Renal cortical epithelial cell (primary cell): ENCODE data around the gene MKRN2. TPM values are rescaled to one million over a fixed set of nuclear protein-coding genes. Genes with fewer than 3 reads are reported as not detected.

ENCODE experiments used
- DNase-seq: peaks from one replicate; pipeline ENCODE4 v3.0.0-alpha.2; 2011; ENCODE audit warnings: low read depth
- total RNA-seq: library from RNA; depleted of rRNA; stranded (reverse); fragments of >200 nt; gene quantifications from 2 replicates; pipeline ENCODE4 v1.2.3, GENCODE V29; 2014

The MKRN2 gene
- total RNA-seq, 1 donor from 2014 or later = 37.7 TPM

DNA sequence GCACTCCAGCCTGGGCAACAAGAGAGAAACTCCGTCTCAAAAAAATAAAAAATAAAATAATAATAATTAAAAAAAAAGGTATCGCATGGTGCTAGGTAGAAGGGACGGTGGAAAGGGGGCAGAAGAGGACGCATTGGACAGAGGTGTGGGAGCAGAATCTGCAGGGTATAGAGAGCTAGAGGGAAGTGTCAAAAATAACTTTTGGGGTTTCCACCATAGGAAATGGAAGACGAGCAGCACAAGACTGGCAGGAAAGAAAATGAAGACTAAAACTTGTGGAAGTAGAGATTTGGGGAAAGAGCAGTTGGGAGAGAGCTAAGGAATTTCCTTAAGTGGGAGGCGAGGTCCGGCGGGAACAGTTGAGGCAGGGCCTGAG lies 585 bp upstream of the MKRN2 start:
- DNase-seq = no peak

DNA sequence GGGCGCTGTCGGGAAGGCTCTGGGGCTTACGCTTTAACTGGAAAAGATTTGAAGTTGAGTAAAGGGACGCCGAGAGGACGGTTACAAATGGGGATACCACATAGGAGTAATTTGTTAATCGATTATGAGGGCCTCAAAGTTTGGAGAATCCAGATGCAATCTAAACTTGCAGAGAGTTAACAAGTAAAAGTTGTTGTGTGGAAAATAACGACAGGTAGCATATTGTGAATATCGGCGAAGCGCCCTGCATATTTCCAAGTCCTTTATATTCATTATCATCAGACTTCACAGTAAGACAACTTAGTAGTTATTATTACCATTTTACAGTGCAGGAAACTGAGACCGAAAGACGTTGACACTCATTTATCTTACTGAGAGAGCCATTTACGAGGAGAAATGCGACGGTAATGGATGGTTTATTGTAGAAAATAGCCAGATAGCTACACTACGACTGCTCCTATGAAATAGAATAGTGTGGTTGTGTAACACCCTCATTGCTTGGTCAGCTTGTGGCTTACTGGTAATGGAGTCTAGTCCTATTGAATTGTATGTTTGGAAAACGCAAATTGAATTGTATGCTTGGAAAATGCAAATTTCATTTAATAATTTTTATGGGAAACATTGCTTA lies 700 bp downstream of the MKRN2 start:
- peak; percentile 64 for DNase-seq

DNA sequence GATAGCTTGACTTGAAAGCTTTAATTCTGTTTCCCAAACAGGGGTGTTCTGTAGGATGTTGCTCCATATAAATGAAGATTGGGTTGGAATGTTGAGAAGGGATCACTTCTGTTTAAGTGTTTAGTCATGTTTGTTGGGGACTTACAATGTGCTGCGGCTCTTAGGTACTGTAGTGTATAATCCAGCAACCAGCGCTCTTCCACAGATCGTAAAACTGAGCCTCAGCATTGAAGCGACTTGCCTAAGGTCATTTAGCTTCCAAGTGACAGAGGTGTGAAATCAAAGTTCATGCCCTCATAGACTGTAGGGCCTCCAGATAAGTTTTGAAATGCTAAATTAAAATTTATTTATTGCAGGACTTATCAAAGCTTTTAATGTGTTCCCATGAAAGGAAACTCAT lies 1.8 kb downstream of the MKRN2 start:
- no peak for DNase-seq

DNA sequence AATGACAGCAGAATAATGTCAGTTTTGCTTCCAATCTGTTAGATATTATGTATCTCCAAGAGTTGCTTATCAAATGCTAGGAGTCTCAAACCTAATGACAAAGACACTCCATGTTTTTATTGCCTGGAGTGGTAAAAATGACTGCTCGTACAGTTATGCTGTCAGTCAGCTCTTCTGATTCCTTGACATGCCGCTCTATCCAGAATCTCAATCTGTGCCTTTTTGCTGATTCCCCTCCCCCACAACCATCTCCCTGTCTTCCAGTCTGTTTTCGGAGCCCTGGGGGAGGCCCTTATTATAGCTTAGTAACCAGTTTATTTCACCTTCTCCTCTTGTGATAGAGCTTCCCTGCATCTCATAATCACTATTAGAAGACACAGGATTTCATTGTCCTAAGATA lies 2.6 kb downstream of the MKRN2 start:
- no peak for DNase-seq

DNA sequence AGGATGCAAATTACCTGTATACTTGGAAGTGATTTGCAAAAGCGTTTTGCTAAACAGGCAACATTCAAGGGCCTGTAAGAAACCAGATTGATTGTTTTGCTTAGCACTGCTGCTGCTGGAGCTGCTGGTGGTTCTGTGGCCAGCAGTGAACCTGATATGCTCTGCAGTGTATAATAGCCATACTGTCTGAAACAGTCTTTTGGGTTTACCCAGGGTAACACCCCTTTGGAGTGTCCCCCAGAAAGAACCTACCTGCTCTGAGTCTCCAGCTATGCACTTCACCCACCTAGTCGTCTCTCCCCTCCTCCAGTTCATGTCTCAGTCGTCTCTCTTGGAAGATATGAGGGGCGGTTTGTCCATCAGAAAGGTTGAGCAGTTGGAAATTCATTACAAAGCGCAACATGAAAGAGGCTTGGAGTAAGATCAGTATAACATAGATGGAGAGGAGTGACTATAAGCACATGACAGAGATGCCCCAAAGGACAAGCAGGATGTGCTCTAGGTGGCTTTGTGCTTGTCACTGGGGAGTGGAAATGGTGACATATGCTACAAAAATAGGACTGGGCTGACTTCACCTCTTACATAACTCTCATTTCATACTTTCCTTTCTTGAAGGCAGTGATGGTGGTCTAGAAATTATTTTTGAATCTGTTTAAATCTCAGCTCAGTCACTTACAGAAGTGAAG lies 3.8 kb downstream of the MKRN2 start:
- DNase-seq = no peak

DNA sequence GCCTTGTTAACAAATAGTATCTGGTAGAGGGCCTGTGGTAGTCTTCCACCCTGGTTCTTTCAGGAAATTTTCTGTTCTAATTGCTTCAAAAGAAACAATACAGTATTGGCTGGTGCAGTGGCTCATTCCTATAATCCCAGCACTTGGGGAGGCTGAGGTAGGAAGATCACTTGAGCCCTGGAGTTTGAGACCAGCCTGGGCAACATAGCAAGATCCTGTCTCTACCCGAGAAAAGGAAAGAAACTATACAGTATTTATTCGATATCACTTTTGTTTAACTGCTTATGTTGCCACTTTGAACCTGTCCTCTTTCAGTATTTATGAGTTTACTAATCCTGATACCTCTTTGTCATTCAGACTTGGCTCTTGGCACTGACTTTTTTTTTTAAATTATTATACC lies 4.5 kb downstream of the MKRN2 start:
- DNase-seq = no peak

DNA sequence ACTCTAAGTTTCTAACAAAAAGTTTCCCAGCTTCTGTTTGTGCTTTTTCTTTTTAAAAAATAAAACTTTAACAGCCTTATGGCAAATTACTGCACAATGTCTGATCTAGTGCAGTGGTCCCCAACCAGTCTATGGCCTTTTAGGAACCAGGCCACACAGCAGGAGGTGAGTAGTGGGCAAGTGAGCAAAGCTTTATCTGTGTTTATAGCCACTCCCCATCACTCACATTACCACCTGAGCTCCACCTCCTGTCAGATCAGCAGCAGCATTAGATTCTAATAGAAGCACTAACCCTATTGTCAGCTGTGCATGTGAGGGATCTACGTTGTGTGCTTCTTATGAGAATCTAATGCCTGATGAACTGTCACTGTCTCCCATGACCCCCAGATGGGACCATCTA lies 5.6 kb downstream of the MKRN2 start:
- no peak for DNase-seq

DNA sequence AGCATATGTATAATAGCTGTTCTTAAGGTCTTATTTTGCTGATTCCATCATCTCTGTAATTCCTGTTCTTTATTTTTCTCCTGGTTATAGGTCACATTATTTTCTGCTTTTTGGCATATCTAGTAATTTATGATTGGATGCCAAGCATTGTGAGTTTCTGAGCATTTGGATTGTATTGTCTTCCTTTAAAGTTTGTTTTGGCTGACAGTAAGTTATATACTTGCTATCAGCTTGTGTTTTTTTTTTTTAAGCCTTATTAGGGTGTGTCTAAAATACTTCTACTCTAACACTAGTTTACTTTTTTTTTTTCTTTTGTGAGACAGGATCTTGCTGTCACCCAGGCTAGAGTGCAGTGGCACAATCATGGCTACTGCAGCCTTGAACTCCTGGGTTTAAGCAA lies 10.1 kb downstream of the MKRN2 start:
- DNase-seq = no peak

DNA sequence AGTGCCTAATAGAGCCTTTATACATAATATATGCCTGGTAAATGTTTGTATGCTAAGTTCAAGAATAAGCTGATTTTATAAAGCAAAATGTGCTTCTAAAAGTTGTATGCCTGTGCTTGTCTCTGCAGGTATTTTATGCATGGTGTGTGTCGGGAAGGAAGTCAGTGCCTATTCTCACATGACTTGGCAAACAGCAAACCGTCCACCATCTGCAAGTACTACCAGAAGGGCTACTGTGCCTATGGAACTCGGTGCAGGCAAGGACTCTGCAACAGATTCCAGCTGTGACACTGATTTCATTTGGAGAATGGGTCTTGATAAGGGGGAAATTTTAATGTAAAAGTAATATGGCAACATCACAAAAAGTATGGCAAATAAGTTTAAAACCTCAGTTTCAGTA lies 11.9 kb downstream of the MKRN2 start:
- no peak for DNase-seq

DNA sequence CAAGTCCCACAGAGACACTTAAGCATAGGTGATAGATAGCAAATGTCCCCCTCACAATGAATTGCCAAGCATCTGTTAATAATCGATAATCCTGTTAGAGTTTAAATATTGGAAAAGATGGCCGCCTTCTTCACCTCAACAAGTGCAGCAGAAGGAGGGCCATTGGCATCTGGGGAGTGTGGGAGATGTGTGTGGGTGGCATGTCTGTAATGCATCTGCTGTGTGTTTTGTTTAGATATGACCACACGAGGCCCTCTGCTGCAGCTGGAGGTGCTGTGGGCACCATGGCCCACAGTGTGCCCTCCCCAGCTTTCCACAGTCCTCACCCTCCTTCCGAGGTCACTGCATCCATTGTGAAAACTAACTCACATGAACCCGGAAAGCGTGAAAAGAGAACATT lies 12.9 kb downstream of the MKRN2 start:
- no peak for DNase-seq

DNA sequence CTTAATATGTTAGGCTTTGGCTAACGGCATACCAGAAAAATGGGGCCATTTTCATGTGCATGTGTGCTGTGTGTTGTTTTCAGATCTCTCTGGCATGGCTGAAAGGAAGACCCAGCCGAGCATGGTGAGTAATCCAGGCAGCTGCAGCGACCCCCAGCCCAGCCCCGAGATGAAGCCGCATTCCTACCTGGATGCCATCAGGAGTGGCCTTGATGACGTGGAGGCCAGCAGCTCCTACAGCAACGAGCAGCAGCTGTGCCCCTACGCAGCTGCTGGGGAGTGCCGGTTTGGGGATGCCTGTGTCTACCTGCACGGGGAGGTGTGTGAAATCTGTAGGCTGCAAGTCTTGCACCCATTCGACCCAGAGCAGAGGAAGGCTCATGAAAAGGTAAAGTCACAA lies 15.1 kb downstream of the MKRN2 start:
- DNase-seq = no peak

DNA sequence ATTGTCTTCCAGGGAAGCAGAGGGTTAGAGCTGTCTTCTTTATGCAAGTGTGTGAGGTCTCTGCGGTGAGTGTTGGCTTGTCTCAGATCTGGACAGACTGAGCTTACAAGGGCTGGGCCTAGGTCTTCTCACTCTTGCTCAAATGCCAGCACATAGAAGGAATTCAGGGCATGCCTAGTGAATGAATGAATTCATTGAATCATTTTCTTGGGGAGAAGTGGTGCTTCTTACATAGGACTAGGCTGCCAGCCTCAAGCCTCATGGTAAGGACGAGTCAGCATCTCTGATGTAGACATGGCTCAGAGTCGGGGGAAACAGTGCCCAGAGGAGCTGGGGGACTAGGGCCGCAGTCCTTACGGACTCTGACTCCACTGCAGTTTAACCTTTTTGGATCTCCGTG lies 17.2 kb downstream of the MKRN2 start:
- no peak for DNase-seq

DNA sequence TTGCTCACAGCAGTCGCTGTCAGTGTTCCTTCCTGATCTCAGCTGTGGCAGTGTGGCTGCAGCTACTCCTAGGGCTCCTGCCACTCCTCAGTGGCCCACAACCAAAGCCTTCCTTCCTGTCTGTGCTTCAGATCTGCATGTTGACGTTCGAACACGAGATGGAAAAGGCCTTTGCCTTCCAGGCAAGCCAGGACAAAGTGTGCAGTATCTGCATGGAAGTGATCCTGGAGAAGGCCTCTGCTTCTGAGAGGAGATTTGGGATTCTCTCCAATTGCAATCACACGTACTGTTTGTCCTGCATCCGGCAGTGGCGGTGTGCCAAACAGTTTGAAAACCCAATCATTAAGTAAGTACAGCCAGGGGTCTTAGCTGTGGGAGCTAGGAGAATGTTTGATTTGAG lies 17.8 kb downstream of the MKRN2 start:
- DNase-seq = no peak

DNA sequence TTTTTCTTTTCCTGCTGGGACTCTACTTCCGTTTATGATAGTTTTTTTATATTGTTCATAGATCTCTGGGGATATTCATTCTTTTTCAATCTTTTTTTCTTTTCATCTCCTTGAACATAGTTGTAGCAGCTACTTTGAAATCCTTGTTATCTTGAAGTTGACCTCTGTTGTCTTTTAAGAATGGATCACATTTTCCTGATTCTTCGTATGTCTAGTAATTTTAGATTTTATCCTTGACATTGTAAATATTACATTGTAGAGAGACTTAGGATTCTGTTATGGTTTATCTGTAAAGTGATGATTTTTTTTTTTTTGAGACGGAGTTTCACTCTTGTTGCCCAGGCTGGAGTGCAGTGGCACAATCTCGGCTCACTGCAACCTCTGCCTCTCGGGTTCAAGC lies 20.5 kb downstream of the MKRN2 start:
- DNase-seq = no peak

DNA sequence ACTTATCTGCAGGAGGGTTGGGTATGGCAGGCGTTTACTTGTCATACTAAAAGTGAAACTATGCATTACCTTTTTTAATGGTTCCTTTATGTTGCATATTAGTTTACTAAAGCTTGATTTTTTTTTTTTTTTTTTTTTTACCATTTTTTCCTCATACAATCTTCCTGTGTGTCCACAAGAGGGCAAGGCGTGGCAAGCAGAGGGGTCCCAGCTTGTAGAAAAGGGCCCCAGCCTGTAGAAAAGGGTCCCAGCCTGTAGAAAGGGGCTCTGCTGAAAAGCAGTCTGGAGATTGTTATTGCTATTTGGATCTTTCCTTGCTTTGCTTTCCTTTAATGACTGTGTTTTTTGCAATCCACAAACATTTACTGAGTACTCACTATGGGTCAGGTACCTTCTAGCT lies 21.9 kb downstream of the MKRN2 start:
- no peak for DNase-seq

DNA sequence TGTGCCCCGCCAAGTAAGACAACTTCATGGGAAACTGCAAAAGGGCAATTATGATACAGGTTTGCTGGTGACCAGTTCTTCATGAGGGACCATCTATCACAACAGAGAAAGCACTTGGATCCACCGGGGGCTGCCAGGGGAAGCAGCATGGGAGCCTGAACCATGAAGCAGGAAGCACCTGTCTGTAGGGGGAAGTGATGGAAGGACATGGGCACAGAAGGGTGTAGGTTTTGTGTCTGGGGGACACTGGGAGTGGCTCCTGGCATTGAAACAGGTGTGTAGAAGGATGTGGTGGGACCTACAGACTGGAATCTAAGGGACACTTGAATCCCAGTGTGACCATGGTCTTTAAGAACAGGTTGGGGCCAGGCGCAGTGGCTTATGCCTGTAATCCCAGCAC lies 22.6 kb downstream of the MKRN2 start:
- no peak for DNase-seq

DNA sequence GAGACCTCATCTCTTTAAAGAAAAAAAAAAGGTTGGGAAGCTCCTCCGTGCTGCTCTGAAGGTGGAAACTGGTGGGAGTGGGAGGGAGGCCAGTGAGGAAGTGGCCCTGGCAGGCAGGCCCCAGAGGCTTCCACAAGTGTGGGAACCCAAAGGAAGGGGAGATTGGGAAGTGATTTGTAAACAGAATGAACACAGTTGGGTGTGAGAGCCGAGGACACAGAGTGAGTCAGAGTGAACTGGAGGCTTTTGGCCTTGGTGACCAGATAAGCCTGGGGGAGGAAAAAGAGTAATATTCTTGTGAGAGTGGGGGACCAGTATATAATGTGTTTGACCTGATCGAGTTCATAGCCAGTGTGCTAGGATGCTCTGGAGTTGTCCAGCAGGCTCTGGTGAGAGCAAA lies 23.0 kb downstream of the MKRN2 start:
- no peak for DNase-seq

DNA sequence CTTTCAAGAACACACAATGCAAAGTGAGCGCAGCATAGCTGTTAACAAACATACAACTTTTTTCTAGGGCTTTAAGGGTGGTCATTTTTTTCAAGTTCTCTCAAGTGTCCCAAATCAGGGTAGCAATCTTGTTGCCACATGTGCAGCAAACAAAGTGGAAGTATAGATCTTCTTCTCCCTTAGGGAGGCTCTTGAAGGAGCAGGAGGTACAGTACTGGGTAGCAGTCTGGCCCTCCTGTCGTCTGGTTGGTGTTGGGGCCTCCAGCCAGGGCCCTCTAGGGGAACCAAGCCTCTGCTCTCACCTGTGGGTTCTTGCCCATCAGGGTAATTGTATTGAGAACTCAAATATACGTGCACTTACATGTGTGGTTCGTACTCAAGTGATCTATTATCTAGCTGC lies 25.8 kb downstream of the MKRN2 start:
- DNase-seq = no peak

DNA sequence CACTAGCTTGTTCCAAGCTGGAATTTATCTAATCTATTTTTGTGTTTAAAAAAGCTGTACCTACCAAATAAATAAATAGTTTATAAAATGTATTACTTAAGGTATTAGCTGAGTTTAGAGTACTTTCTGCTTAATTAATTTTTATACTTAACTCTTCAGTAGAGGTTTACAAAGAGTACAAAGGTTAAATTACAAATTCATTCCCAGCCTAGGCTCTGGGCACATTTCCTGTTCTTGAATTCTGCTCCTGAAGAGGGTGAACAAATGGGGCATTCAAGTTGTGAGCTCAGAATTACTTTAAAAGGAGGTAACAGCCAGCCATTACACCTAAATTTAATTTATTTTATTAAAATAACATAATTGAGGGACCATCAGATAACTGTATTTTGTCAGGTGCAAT lies 26.4 kb downstream of the MKRN2 start:
- DNase-seq = peak; percentile 26

DNA sequence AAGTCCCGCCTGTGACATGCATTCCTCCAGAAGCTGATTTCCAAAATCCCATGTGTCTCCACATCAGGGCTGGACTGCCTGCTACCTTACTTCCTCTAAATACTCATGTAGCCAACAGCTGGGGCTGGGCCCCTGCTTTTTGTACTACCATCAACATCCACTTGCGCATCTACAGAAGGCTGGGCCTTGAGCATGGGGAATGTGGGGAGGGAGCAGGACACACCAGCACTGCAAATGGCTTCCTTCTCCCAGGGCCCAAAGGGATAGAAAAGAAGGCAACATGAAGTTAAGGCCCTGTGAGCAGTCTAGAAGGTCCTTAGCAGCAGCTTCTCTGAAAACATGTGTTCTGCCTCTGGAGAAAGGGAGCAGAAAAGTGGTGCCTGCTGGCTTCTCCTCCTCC lies 27.2 kb downstream of the MKRN2 start:
- DNase-seq = no peak

DNA sequence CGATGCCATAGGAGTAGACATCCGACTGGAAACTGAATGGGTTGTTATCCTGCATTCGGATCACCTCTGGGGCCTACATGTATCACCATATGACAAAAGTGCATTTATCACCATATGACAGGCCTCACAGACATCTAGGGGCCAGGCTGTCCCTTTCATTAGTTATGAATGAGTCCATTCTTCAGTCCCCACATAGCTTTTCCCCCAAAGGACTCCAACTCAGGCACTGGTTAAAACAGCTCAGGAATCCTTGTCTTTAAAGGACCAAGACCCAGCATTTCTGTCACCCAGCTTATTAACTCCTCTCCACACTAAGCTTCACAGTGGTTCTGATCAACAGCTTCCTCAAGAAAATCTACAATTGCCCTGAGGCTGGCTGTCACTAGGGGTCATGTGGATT lies 28.3 kb downstream of the MKRN2 start:
- DNase-seq = no peak

DNA sequence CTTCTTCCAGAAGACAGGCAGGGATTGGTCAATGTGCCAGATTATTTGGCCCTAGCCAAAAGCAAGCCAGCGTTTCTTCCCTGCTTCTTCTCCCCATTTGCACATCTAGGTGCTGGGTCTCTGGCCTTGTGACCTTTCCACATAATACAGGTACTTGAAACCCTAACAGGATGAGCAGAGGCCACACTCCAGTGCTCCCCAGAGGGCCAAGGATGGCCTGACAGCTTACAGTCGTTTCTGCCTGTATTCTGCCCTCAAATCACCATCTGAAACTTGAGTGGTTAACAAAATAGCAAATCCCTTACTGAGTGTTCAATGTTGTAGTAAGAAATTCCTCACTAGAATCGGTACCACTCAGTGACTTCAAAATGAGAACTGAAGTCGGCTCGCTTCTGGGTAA lies 29.1 kb downstream of the MKRN2 start:
- no peak for DNase-seq

DNA sequence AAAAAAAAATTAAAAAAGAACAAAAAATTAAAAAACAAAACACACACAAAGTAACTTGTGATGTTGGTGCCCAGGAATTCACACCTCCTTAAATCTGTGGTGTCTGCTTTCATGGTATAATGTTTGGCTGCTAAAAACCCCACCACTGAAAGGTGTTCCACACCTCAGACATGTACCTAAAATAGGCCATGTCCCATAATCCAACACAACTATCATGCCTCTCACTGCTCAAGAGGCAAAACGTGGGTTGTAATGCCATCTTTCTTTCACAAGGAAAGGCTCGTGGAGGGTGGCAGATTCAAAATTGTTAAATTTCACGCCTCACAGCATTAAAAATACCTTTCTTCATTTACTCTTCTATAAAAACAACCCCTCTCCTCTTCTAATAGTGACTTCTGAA lies 29.5 kb downstream of the MKRN2 start:
- no peak for DNase-seq
